IPS-20b (cell line): ENCODE results near the gene MRGPRF.
"Not testable (repeated sequence)": the region's sequence is repeated elsewhere in the genome, so short reads cannot be mapped to it uniquely, and the experiment has no call there.

Source experiments
- H3K27ac ChIP-seq: one replicate; pipeline ENCODE4 v1.5.1; 2013; ENCODE audit warnings: low read length
- H3K27me3 ChIP-seq: 2 replicates; pipeline ENCODE4 v1.6.1; 2013; ENCODE audit warnings: mild to moderate bottlenecking, low read length, inconsistent platforms; ENCODE audit not compliant: insufficient read depth
- H3K36me3 ChIP-seq: 2 replicates; pipeline ENCODE4 v1.6.1; 2013; ENCODE audit warnings: low read depth, mild to moderate bottlenecking, inconsistent platforms, low read length, moderate library complexity; ENCODE audit not compliant: insufficient read depth
- H3K4me1 ChIP-seq: 2 replicates; pipeline ENCODE4 v1.6.1; 2013; ENCODE audit warnings: mild to moderate bottlenecking, control low read depth, inconsistent platforms, low read length, moderate library complexity; ENCODE audit not compliant: insufficient read depth
- H3K4me3 ChIP-seq: 2 replicates; pipeline ENCODE4 v1.5.1; 2013; ENCODE audit warnings: mild to moderate bottlenecking, low read length, inconsistent platforms
- H3K9ac ChIP-seq: 2 replicates; pipeline ENCODE4 v1.6.1; 2013; ENCODE audit warnings: low read depth, mild to moderate bottlenecking, inconsistent platforms, low read length, moderate library complexity
- H3K9me3 ChIP-seq: 2 replicates; pipeline ENCODE4 v1.6.1; 2013; ENCODE audit warnings: mild to moderate bottlenecking, low read depth, low read length, inconsistent platforms; ENCODE audit not compliant: insufficient read depth

MRGPRF gene

GRCh38 chr11:69003866-69004367, 9.1 kb downstream of the MRGPRF start:
- Histone ChIP-seq H3K27ac (no peak overlapping the region), H3K36me3 (no peaks in the 10 kb centered on the region), H3K9ac (no peak overlapping the region), H3K27me3 (no peaks in the 10 kb centered on the region), H3K9me3 (no peaks in the 10 kb centered on the region), H3K4me1 (no peaks in the 10 kb centered on the region), H3K4me3 (no peak overlapping the region)

GRCh38 chr11:69003301-69003865, 9.7 kb downstream of the MRGPRF start:
- no peaks in the 10 kb centered on the region for H3K9me3 ChIP-seq

GRCh38 chr11:69002570-69003231, 10.3 kb downstream of the MRGPRF start:
- Histone ChIP-seq H3K27ac (no peak overlapping the region), H3K27me3 (no peaks in the 10 kb centered on the region), H3K9me3 (no peaks in the 10 kb centered on the region), H3K9ac (no peak overlapping the region), H3K4me3 (no peak overlapping the region), H3K36me3 (no peaks in the 10 kb centered on the region), H3K4me1 (no peaks in the 10 kb centered on the region)

More at GRCh38 chr11:69003301-69003865, 9.7 kb downstream of the MRGPRF start:
- no peaks in the 10 kb centered on the region for H3K27me3 ChIP-seq
- no peak overlapping the region for H3K27ac ChIP-seq
- H3K9ac ChIP-seq: no peak overlapping the region
- no peaks in the 10 kb centered on the region for H3K36me3 ChIP-seq
- H3K4me1 ChIP-seq: no peaks in the 10 kb centered on the region
- no peak overlapping the region for H3K4me3 ChIP-seq

DNA sequence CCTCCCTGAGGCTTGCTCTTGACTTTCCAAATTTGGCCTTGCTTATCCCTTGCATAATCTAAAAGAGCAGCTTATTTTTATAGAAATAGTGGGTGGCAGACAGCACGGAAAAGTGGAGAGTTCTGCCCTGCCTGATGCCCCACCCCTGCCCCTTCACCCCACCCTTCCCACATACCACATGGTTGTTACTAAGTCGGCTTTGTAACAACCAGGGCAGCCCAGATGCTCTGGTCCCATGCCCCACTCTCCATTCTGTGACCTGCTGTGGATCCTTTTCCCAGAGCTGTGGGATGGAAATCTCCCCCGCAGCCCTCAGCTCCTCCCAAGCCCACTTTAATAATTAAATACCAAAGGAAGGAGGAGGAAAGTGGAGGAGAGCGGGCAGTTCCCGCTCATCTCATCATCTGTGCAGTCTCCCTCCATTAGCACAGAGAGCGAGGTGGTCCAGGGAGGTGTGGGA, 10.9 kb downstream of the MRGPRF start:
- Histone ChIP-seq H3K9ac (no peak overlapping the region), H3K36me3 (no peaks in the 10 kb centered on the region), H3K4me1 (no peaks in the 10 kb centered on the region), H3K27me3 (no peaks in the 10 kb centered on the region), H3K4me3 (no peak overlapping the region), H3K27ac (no peak overlapping the region), H3K9me3 (no peaks in the 10 kb centered on the region)

DNA sequence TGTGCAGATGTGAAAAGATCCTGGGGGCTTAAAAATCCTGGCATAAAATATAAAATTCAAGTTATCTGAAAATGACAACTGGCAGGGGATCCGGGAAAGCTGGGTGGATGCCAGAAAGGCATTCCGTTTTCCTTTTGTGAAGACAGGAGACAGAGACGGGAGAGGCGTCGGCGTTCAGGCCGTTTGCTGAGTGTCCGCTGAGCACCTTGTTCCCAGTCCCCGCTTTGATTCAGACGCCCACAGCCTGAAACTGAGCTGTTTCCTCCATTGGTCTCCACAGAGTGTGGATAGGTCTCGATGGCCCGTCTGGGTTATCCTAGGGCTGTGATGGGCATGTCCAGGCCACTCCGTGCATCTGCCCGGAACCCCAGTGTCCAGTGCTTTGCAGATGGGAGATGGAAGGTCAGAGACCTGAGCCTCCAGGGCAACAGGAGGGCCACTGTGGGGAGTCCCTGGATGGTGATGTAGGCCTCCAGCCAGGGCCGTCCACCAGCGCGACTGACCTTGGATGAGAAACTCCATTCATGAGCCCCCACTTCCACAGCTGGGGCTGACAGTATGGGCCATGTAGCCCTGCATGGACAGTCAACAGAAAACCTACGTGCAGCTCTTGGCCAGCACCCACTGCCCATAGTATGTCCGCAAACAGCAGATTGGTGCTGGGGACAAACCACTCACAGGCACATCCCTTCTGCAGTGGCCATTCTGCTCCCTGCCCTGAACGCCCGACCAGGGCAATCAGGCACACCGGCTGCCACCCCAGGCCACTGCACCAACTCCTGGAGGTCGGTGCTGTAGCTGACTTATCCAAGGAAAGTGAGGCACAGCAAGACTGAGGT, 11.6 kb downstream of the MRGPRF start:
- no peaks in the 10 kb centered on the region for H3K4me1 ChIP-seq
- H3K9me3 ChIP-seq: no peaks in the 10 kb centered on the region
- H3K27ac ChIP-seq: no peak overlapping the region

GRCh38 chr11:69000831-69001242, 12.2 kb downstream of the MRGPRF start:
- no peak overlapping the region for H3K4me3 ChIP-seq
- H3K27me3 ChIP-seq: no peaks in the 10 kb centered on the region
- H3K36me3 ChIP-seq: no peaks in the 10 kb centered on the region
- no peaks in the 10 kb centered on the region for H3K4me1 ChIP-seq
- H3K27ac ChIP-seq: no peak overlapping the region
- no peaks in the 10 kb centered on the region for H3K9me3 ChIP-seq
- H3K9ac ChIP-seq: no peak overlapping the region

More for the DNA sequence above, 11.6 kb downstream of the MRGPRF start:
- Histone ChIP-seq H3K9ac (no peak overlapping the region), H3K27me3 (no peaks in the 10 kb centered on the region), H3K36me3 (no peaks in the 10 kb centered on the region), H3K4me3 (no peak overlapping the region)

DNA sequence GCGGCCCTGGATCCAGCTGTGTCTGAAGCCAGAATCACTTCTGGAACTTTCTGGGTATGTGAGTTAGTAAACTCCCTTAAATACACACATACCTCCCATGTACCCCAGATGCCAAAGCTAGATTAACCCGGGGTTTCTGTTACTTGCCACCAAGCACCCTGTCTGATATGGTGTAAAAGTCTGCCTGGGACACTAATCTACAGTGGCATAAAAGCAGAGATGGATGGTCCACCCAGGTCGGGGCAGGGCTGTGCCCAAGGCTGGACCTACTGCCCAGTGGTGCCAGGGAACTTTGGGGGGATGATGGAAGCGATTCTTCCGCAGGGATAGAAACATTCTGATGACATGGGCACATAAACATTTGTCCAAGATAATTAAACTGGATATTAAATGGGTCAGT, 12.7 kb downstream of the MRGPRF start:
- Histone ChIP-seq H3K4me1 (no peaks in the 10 kb centered on the region), H3K9ac (no peak overlapping the region), H3K4me3 (no peak overlapping the region), H3K27me3 (no peaks in the 10 kb centered on the region), H3K36me3 (no peaks in the 10 kb centered on the region), H3K9me3 (no peaks in the 10 kb centered on the region), H3K27ac (no peak overlapping the region)

GRCh38 chr11:68999748-69000355, 13.2 kb downstream of the MRGPRF start:
- not testable (repeated sequence) for H3K36me3 ChIP-seq, H3K27ac ChIP-seq, H3K27me3 ChIP-seq, H3K4me1 ChIP-seq, H3K9me3 ChIP-seq, H3K9ac ChIP-seq, H3K4me3 ChIP-seq

- Histone ChIP-seq H3K36me3 (no peaks in the 10 kb centered on the region), H3K27me3 (no peaks in the 10 kb centered on the region), H3K4me1 (no peaks in the 10 kb centered on the region), H3K9me3 (no peaks in the 10 kb centered on the region), H3K4me3 (no peak overlapping the region), H3K27ac (no peak overlapping the region), H3K9ac (no peak overlapping the region)
These were observed 13.8 kb downstream of the MRGPRF start for GRCh38 chr11:68999093-68999747.

DNA sequence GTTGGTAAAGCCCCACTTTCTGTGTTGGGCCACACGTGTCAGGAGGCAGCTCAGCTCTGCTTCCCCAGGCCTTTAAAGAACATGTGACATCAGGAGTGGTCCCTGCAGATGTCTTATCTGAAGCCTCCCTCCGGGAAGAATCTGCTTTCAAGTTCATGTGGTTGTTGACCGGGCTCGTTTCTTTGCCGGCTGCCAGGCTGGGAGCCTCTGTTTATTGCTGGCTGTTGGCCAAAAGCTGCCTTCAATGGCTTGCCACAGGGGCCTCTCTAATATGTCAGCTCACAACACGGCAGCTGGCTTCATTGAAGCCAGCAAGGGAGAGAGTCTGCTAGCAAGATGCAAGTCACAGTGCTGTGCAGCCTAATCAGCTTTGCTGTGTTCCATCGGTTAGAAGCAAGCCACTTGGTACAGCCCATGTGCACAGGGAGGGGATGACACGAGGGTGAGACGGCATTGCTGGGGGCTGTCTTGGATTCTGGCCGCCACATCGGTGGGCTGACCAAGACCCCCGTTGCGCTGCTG, 14.6 kb downstream of the MRGPRF start:
- Histone ChIP-seq H3K27me3 (no peaks in the 10 kb centered on the region), H3K9ac (no peak overlapping the region), H3K27ac (no peak overlapping the region), H3K36me3 (no peaks in the 10 kb centered on the region), H3K4me3 (no peak overlapping the region), H3K4me1 (no peaks in the 10 kb centered on the region), H3K9me3 (no peaks in the 10 kb centered on the region)

DNA sequence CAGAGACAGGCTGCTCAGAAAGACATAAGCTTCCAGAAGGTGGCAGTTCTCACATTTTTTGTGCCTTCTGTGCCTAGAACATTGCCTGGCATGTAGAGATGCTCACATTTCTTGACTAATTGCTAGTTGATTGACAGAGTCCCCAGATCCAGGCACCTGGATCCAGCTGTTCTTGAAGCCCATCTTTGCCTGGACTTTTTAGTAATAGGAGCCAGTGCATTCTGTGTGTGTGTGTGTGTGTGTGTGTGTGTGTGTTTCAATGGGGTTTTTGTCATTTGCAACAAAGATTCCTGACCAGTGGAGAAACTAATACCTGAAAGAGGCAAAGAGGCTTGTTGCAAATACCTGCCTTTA, 15.1 kb downstream of the MRGPRF start:
- Histone ChIP-seq H3K4me1 (no peaks in the 10 kb centered on the region), H3K27me3 (no peaks in the 10 kb centered on the region)

More for the DNA sequence above, 15.1 kb downstream of the MRGPRF start:
- no peak overlapping the region for H3K4me3 ChIP-seq
- H3K9ac ChIP-seq: no peak overlapping the region
- no peaks in the 10 kb centered on the region for H3K36me3 ChIP-seq
- no peak overlapping the region for H3K27ac ChIP-seq
- no peaks in the 10 kb centered on the region for H3K9me3 ChIP-seq
